HG03139 (cell line): ENCODE data around the gene SH2D4B.

ENCODE experiments used
- ATAC-seq: cut with Tn5 transposase; IDR thresholded peaks from one replicate; pipeline ENCODE4 v1.9.1; 2021; ENCODE audit not compliant: unreplicated experiment

Gene SH2D4B

GRCh38 chr10:80585812-80586211 is 48.1 kb downstream of the SH2D4B start:
- ATAC-seq, result no peak

GRCh38 chr10:80588546-80588945 is 50.8 kb downstream of the SH2D4B start:
- no peak for ATAC-seq

- peak; percentile 86 for ATAC-seq
Observed at GRCh38 chr10:80589726-80590373, 52.1 kb downstream of the SH2D4B start.

- ATAC-seq, result peak; percentile 2
Observed at GRCh38 chr10:80590585-80591125, 53.0 kb downstream of the SH2D4B start.

- ATAC-seq, result no peak
Observed at GRCh38 chr10:80596391-80597257, 58.9 kb downstream of the SH2D4B start.

GRCh38 chr10:80598084-80598798 is 60.5 kb downstream of the SH2D4B start:
- peak; percentile 53 for ATAC-seq

GRCh38 chr10:80598951-80599350 is 61.2 kb downstream of the SH2D4B start:
- ATAC-seq, result no peak

GRCh38 chr10:80599424-80599847 is 61.7 kb downstream of the SH2D4B start:
- peak; percentile 81 for ATAC-seq

GRCh38 chr10:80600256-80600655 is 62.6 kb downstream of the SH2D4B start:
- no peak for ATAC-seq

GRCh38 chr10:80602881-80603280 is 65.2 kb downstream of the SH2D4B start:
- ATAC-seq, result no peak

- no peak for ATAC-seq
Observed at GRCh38 chr10:80603516-80603915, 65.8 kb downstream of the SH2D4B start.

GRCh38 chr10:80608706-80609105 is 71.0 kb downstream of the SH2D4B start:
- no peak for ATAC-seq

- ATAC-seq, result no peak
Observed at GRCh38 chr10:80609331-80609730, 71.6 kb downstream of the SH2D4B start.

GRCh38 chr10:80611481-80612185 is 73.9 kb downstream of the SH2D4B start:
- ATAC-seq, result no peak

- ATAC-seq, result no peak
Observed at GRCh38 chr10:80612261-80612660, 74.6 kb downstream of the SH2D4B start.

GRCh38 chr10:80613466-80614170 is 75.9 kb downstream of the SH2D4B start:
- no peak for ATAC-seq

GRCh38 chr10:80614576-80615416 is 77.1 kb downstream of the SH2D4B start:
- no peak for ATAC-seq

GRCh38 chr10:80617807-80618206 is 80.1 kb downstream of the SH2D4B start:
- no peak for ATAC-seq

- no peak for ATAC-seq
Observed at GRCh38 chr10:80619036-80619435, 81.3 kb downstream of the SH2D4B start.
